OCI-LY7 (cell line): ENCODE measurements around the gene RAB21. TPM values are rescaled to one million over a fixed set of nuclear protein-coding genes. Genes with fewer than 3 reads are reported as not detected.

ENCODE experiments used
- BruUV-seq: library from RNA; stranded (reverse); fragments of 400-500 nt; replicated peaks from 2 replicates; lab custom pipeline; 2021; lab: Mats Ljungman, UMichigan
- CTCF ChIA-PET: fragments of 300-600 bp; sonication (Branson Sonifier 250); formaldehyde crosslinking; loops from one replicate; lab custom pipeline; 2022; ENCODE audit warnings: antibody characterized with exemption; ENCODE audit not compliant: unreplicated experiment; lab: Charles Lee
- POLR2A ChIA-PET: fragments of 300-600 bp; sonication (Branson Sonifier 250); formaldehyde crosslinking; loops from one replicate; lab custom pipeline; 2022; ENCODE audit warnings: antibody characterized with exemption; lab: Charles Lee
- DNase-seq: peaks from one replicate; pipeline ENCODE4 v3.0.0-alpha.2; 2015; ENCODE audit warnings: low spot score
- H2AFZ ChIP-seq: fragments of 200-600 bp; sonication (generic), shearing (Covaris generic); 2 replicates; pipeline ENCODE4 v1.6.1; 2014; ENCODE audit warnings: mild to moderate bottlenecking, antibody characterized with exemption, low read length, moderate library complexity
- H3K27ac ChIP-seq: fragments of 200-600 bp; sonication (generic); 2 replicates; pipeline ENCODE4 v1.5.1; 2014; ENCODE audit warnings: mixed run types, low read depth, mild to moderate bottlenecking, moderate library complexity, low read length, inconsistent platforms; ENCODE audit not compliant: poor library complexity, severe bottlenecking
- H3K36me3 ChIP-seq: fragments of 200-600 bp; sonication (generic); 2 replicates; pipeline ENCODE4 v1.6.1; 2014; ENCODE audit warnings: mild to moderate bottlenecking, antibody characterized with exemption, low read length, moderate library complexity, mixed read lengths; ENCODE audit not compliant: insufficient read depth
- H3K4me1 ChIP-seq: fragments of 200-600 bp; sonication (generic); 2 replicates; pipeline ENCODE4 v1.5.1; 2014; ENCODE audit warnings: mild to moderate bottlenecking, low read length; ENCODE audit not compliant: insufficient read depth, poor library complexity, severe bottlenecking
- H3K4me2 ChIP-seq: fragments of 200-600 bp; sonication (generic); 2 replicates; pipeline ENCODE4 v1.6.1; 2014; ENCODE audit warnings: mild to moderate bottlenecking, low read length
- H3K4me3 ChIP-seq: fragments of 200-600 bp; sonication (generic); 2 replicates; pipeline ENCODE4 v1.5.1; 2014; ENCODE audit warnings: mild to moderate bottlenecking, low read depth, low read length; ENCODE audit not compliant: poor library complexity, severe bottlenecking
- H3K79me2 ChIP-seq: fragments of 200-600 bp; sonication (generic); 2 replicates; pipeline ENCODE4 v1.6.1; 2016; ENCODE audit warnings: low read depth, mild to moderate bottlenecking, low read length, moderate library complexity, mixed read lengths; ENCODE audit not compliant: insufficient read depth
- H3K9me2 ChIP-seq: fragments of 200-600 bp; sonication (generic); 2 replicates; pipeline ENCODE4 v1.6.1; 2016; ENCODE audit warnings: mild to moderate bottlenecking, low read length, mixed read lengths; ENCODE audit not compliant: insufficient read depth
- H3K9me3 ChIP-seq: fragments of 200-600 bp; sonication (generic); 2 replicates; pipeline ENCODE4 v1.6.1; 2014; ENCODE audit warnings: mild to moderate bottlenecking, mixed run types, low read length, mixed read lengths
- H4K20me1 ChIP-seq: fragments of 200-600 bp; sonication (generic); 2 replicates; pipeline ENCODE4 v1.6.1; 2014; ENCODE audit warnings: mild to moderate bottlenecking, antibody characterized with exemption, low read length, moderate library complexity, mixed read lengths; ENCODE audit not compliant: insufficient read depth
- EZH2phosphoT487 ChIP-seq: fragments of 200-600 bp; sonication (generic); IDR thresholded peaks from 2 replicates; pipeline ENCODE4 v1.6.1; 2018; ENCODE audit warnings: low read depth, borderline replicate concordance, mild to moderate bottlenecking, mixed run types, antibody characterized with exemption, low read length, moderate library complexity, mixed read lengths
- intact Hi-C: fragments of 100-400 bp; cut with micrococcal nuclease; formaldehyde crosslinking; loops from one replicate; pipeline ENCODE4 v1.10.0; 2022; ENCODE audit not compliant: unreplicated experiment
- total RNA-seq, 2 experiments: library from RNA; depleted of rRNA in 1 of 2; stranded (reverse); fragments of >200 nt in 1 of 2; shearing (Covaris generic) in 1 of 2; gene quantifications; 2 replicates each; pipeline ENCODE4 v1.2.3, GENCODE V29; 2014 to 2022
- TF ChIP-seq, protein P1 (sequence below): fragments of 200-600 bp; sonication (generic); conservative IDR thresholded peaks from 2 replicates; pipeline ENCODE4 v1.5.1; 2014; ENCODE audit warnings: mild to moderate bottlenecking, antibody characterized with exemption, low read length, moderate library complexity, mixed read lengths

The RAB21 gene
- total RNA-seq, 2 experiments from 2014 or later = 18.2 to 46.6 TPM

DNA sequence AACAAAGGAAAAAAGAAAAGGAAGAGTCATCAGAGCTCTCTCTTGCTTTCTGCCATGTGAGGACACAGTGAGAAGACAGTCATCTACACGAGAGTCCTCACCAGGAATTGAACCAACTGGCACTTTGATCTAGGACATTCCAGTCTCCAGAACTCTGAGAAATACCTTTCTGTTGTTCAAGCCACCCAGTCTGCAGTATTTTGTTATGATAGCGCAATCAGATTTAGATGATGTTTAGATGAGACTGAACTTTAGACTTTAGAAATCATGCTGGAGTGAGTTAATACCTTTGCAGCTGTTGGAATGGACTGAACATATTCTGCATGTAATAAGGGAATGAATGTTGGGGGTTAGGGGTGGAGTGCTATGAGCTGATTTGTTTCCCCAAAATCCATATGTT is 28.1 kb upstream of the RAB21 start:
- ChIA-PET CTCF (no interaction called here), POLR2A (interaction anchor here (1.0 kb wide), 1 partner anchor 11 kb away, joined by 4 read pairs; no protein-coding TSS in a partner anchor)
- DNase-seq = no peak
- H3K9me3 ChIP-seq = no peaks in the 10 kb centered on the region
- H2AFZ ChIP-seq = no peak overlapping the region
- no peaks in the 10 kb centered on the region for H3K9me2 ChIP-seq
- H3K4me3 ChIP-seq = no peak overlapping the region
- no peak overlapping the region for H3K27ac ChIP-seq
- TF ChIP-seq EZH2phosphoT487 = no peak
- TF ChIP-seq, protein P1, sequence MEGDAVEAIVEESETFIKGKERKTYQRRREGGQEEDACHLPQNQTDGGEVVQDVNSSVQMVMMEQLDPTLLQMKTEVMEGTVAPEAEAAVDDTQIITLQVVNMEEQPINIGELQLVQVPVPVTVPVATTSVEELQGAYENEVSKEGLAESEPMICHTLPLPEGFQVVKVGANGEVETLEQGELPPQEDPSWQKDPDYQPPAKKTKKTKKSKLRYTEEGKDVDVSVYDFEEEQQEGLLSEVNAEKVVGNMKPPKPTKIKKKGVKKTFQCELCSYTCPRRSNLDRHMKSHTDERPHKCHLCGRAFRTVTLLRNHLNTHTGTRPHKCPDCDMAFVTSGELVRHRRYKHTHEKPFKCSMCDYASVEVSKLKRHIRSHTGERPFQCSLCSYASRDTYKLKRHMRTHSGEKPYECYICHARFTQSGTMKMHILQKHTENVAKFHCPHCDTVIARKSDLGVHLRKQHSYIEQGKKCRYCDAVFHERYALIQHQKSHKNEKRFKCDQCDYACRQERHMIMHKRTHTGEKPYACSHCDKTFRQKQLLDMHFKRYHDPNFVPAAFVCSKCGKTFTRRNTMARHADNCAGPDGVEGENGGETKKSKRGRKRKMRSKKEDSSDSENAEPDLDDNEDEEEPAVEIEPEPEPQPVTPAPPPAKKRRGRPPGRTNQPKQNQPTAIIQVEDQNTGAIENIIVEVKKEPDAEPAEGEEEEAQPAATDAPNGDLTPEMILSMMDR = no peak
- H3K36me3 ChIP-seq = no peaks in the 10 kb centered on the region
- H4K20me1 ChIP-seq = no peaks in the 10 kb centered on the region
- peaks cover under 1% of the 10 kb centered on the region for H3K4me1 ChIP-seq
- no peaks in the 10 kb centered on the region for H3K79me2 ChIP-seq
- BruUV-seq = no TSS peak
- intact Hi-C loops = no loop called here
- H3K4me2 ChIP-seq = no peak overlapping the region

DNA sequence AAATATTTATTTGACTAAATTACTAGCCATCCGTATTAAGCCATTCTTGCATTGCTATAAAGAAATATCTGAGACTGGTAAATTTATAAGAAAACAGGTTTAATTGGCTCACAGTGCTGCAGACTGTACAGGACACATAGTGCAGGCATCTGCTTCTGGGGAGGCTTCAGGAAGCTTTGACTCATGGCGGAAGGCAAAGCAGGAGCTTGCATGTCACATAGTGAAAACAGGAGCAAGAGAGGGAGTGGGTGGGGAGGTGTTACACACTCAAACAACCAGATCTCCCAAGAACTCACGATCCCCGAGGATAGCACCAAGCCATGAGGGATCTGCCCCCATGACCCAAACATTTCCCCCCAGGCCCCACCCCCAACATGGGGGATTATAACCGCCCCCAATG is 26.7 kb upstream of the RAB21 start:
- DNase-seq = no peak
- H3K9me3 ChIP-seq = no peaks in the 10 kb centered on the region
- no peak overlapping the region for H3K4me3 ChIP-seq
- POLR2A ChIA-PET = no interaction called here
- no peaks in the 10 kb centered on the region for H4K20me1 ChIP-seq
- TF ChIP-seq, protein P1 = no peak
- TF ChIP-seq EZH2phosphoT487 = no peak
- H3K4me2 ChIP-seq = no peak overlapping the region
- peaks cover 12% of the 10 kb centered on the region for H3K4me1 ChIP-seq
- CTCF ChIA-PET = no interaction called here
- H3K79me2 ChIP-seq = no peaks in the 10 kb centered on the region
- H3K9me2 ChIP-seq = no peaks in the 10 kb centered on the region
- H3K27ac ChIP-seq = no peak overlapping the region
- H2AFZ ChIP-seq = no peak overlapping the region
- no TSS peak for BruUV-seq
- intact Hi-C loops = no loop called here
- H3K36me3 ChIP-seq = no peaks in the 10 kb centered on the region

DNA sequence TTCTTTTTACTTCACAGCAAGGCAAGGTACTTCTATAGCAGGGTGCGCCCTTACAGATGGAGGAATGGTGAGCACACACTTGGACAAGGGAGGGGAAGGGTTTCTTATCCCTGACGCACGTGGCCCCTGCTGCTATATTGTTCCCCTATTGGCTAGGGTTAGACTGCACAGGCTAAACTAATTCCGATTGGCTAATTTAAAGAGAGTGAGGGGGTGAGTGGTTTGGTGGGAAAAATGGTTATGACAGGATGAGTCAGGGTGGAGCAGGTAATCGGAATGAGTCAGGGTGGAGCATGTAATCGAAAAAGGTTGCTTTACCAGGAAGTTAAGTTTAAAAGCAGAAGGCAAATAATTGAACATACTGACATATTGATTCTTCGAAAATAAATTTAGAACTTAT is 23.7 kb upstream of the RAB21 start:
- Histone ChIP-seq H3K4me3 (no peak overlapping the region), H3K9me3 (no peaks in the 10 kb centered on the region), H2AFZ (no peak overlapping the region), H3K9me2 (no peaks in the 10 kb centered on the region), H3K79me2 (no peaks in the 10 kb centered on the region), H3K4me1 (peaks cover 12% of the 10 kb centered on the region), H3K36me3 (no peaks in the 10 kb centered on the region), H3K4me2 (no peak overlapping the region), H4K20me1 (no peaks in the 10 kb centered on the region), H3K27ac (no peak overlapping the region)
- TF ChIP-seq, protein P1 = no peak
- TF ChIP-seq EZH2phosphoT487 = no peak
- POLR2A ChIA-PET = no interaction called here
- CTCF ChIA-PET = no interaction called here
- no peak for DNase-seq
- intact Hi-C loops = loop anchor here (5.0 kb wide), 1 partner anchor 39 kb away; no protein-coding TSS in a partner anchor
- no TSS peak for BruUV-seq
